ENCODE measurements around the gene PURA.

PURA gene

GRCh38 chr5:140109759-140110645 is 3.9 kb upstream of the PURA start:
- no peak for DNase-seq

- no peak for DNase-seq
Observed at GRCh38 chr5:140110646-140110957, 3.3 kb upstream of the PURA start.

GRCh38 chr5:140111011-140111858 is 2.7 kb upstream of the PURA start:
- no peak for DNase-seq

GRCh38 chr5:140111859-140112551 is 1.9 kb upstream of the PURA start:
- no peak for DNase-seq

- DNase-seq, result no peak
Observed at GRCh38 chr5:140112685-140113179, 1.2 kb upstream of the PURA start.

GRCh38 chr5:140113180-140113698 is 670 bp upstream of the PURA start:
- DNase-seq, result peak; percentile 18

GRCh38 chr5:140114341-140115185 is 654 bp downstream of the PURA start:
- DNase-seq, result peak; percentile 19

- DNase-seq, result no peak
Observed at GRCh38 chr5:140115186-140115500, 1.2 kb downstream of the PURA start.

- DNase-seq, result no peak
Observed at GRCh38 chr5:140116716-140117115, 2.8 kb downstream of the PURA start.

- no peak for DNase-seq
Observed at GRCh38 chr5:140117523-140117922, 3.6 kb downstream of the PURA start.

GRCh38 chr5:140118302-140118936 is 4.5 kb downstream of the PURA start:
- no peak for DNase-seq

- no peak for DNase-seq
Observed at GRCh38 chr5:140125637-140126036, 11.7 kb downstream of the PURA start, which contains the start of gene IGIP. Gene IGIP, plus strand, starts transcription at chr5:140125937. Its CDS starts 2,540 bp downstream, at chr5:140128477.

GRCh38 chr5:140126315-140127012 is 12.6 kb downstream of the PURA start:
- DNase-seq, result no peak

- no peak for DNase-seq
Observed at GRCh38 chr5:140128376-140128775, 14.5 kb downstream of the PURA start.

- DNase-seq, result no peak
Observed at GRCh38 chr5:140130949-140131733, 17.2 kb downstream of the PURA start.

- no peak for DNase-seq
Observed at GRCh38 chr5:140131967-140132409, 18.1 kb downstream of the PURA start.

- DNase-seq, result no peak
Observed at GRCh38 chr5:140133514-140134167, 19.7 kb downstream of the PURA start.

- DNase-seq, result no peak
Observed at GRCh38 chr5:140134277-140134935, 20.5 kb downstream of the PURA start.

GRCh38 chr5:140135127-140135526 is 21.2 kb downstream of the PURA start:
- DNase-seq, result no peak
